GM12878 (cell line): ENCODE results near the gene ACOT7. TPM values are rescaled to one million over a fixed set of nuclear protein-coding genes. Genes with fewer than 3 reads are reported as not detected.

Experiments
- ATAC-seq: fragments of 200-7000 bp; cut with Tn5 transposase; 3 replicates; pipeline ENCODE4 v1.9.1; 2020; ENCODE audit warnings: mild to moderate bottlenecking, moderate library complexity
- BruUV-seq: library from RNA; stranded (reverse); fragments of 400-500 nt; replicated peaks from 2 replicates; lab custom pipeline; 2021; lab: Mats Ljungman, UMichigan
- CTCF ChIA-PET: fragments of 300-600 bp; sonication (Branson Sonifier 250); formaldehyde crosslinking; extraction: SDS; loops from one replicate; lab custom pipeline; 2021; ENCODE audit warnings: inconsistent platforms; lab: Yijun Ruan, JAX
- POLR2A ChIA-PET: fragments of 350-600 bp; formaldehyde crosslinking; extraction: SDS; loops from one replicate; lab custom pipeline; 2021; ENCODE audit warnings: inconsistent platforms; lab: Charles Lee
- RAD21 ChIA-PET: fragments of 300-600 bp; sonication (Branson Sonifier 250); formaldehyde crosslinking; loops from one replicate; lab custom pipeline; 2023; ENCODE audit warnings: antibody characterized with exemption; ENCODE audit not compliant: unreplicated experiment; lab: Charles Lee
- SMC1A ChIA-PET: fragments of 300-600 bp; sonication (Branson Sonifier 250); formaldehyde crosslinking; loops from one replicate; lab custom pipeline; 2023; ENCODE audit not compliant: unreplicated experiment, uncharacterized antibody; lab: Charles Lee
- DNase-seq: peaks from one replicate; pipeline ENCODE4 v3.0.0-alpha.2; 2011; ENCODE audit warnings: low read depth, low spot score
- FAIRE-seq: peaks from 3 replicates; lab custom pipeline; 2011; peaks lifted over from hg19 to GRCh38; lab: Jason Lieb, UNC
- H2AFZ ChIP-seq: 2 replicates; pipeline ENCODE4 v1.6.0; 2011; ENCODE audit warnings: low read depth, low read length, control low read depth; ENCODE audit not compliant: control insufficient read depth
- H3K27ac ChIP-seq: 2 replicates; pipeline ENCODE4 v1.5.1; 2011; ENCODE audit warnings: control low read depth; ENCODE audit not compliant: control insufficient read depth, insufficient read depth
- H3K27me3 ChIP-seq, 2 experiments: replicated peaks in 1 of 2; 2 replicates each; pipeline versions ENCODE4 v1.6.0 to v1.6.1; 2011; ENCODE audit warnings: low read length in 1 of 2; ENCODE audit not compliant: control insufficient read depth in 2 of 2, insufficient read depth in 2 of 2
- H3K36me3 ChIP-seq, 2 experiments: 2 replicates each; pipeline ENCODE4 v1.5.1; 2011; ENCODE audit warnings: low read length in 1 of 2; ENCODE audit not compliant: control insufficient read depth in 2 of 2, insufficient read depth in 2 of 2
- H3K4me1 ChIP-seq: 2 replicates; pipeline ENCODE4 v1.6.1; 2011; ENCODE audit warnings: mild to moderate bottlenecking, low read length, moderate library complexity, mixed read lengths; ENCODE audit not compliant: control insufficient read depth, insufficient read depth
- H3K4me2 ChIP-seq: 2 replicates; pipeline ENCODE4 v1.6.0; 2011; ENCODE audit warnings: control low read depth; ENCODE audit not compliant: control insufficient read depth, insufficient read depth
- H3K4me3 ChIP-seq: fragments of 200-600 bp; sonication (generic); 2 replicates; pipeline ENCODE4 v1.5.1; 2016
- H3K79me2 ChIP-seq: 2 replicates; pipeline ENCODE4 v1.6.0; 2011; ENCODE audit warnings: low read length; ENCODE audit not compliant: control insufficient read depth, insufficient read depth
- H3K9ac ChIP-seq: 2 replicates; pipeline ENCODE4 v1.8.0; 2011; ENCODE audit warnings: low read length, control low read depth, mixed read lengths; ENCODE audit not compliant: control insufficient read depth, insufficient read depth
- H3K9me3 ChIP-seq: replicated peaks from 3 replicates; pipeline ENCODE4 v1.5.1; 2011; ENCODE audit warnings: mild to moderate bottlenecking, low read length; ENCODE audit not compliant: control insufficient read depth, insufficient read depth
- H4K20me1 ChIP-seq: 2 replicates; pipeline ENCODE4 v1.6.0; 2011; ENCODE audit not compliant: control insufficient read depth, insufficient read depth
- CTCF ChIP-seq, 3 experiments: IDR thresholded peaks in 2 of 3; conservative IDR thresholded peaks in 1 of 3; 2 replicates each; pipeline ENCODE4 v1.5.1; 2011; ENCODE audit warnings: low read depth in 3 of 3, low read length in 3 of 3, mild to moderate bottlenecking in 3 of 3, control low read depth in 2 of 3, moderate library complexity in 2 of 3, inconsistent platforms in 1 of 3, mixed read lengths in 1 of 3; ENCODE audit not compliant: control insufficient read depth in 2 of 3, insufficient read depth in 1 of 3; ENCODE audit errors: extremely low read depth in 1 of 3
- E2F8 ChIP-seq: fragments of 450-650 bp; IDR thresholded peaks from 2 replicates; pipeline ENCODE4 v1.6.1; 2018; ENCODE audit warnings: mild to moderate bottlenecking, low read depth, moderate library complexity; ENCODE audit not compliant: partially characterized antibody
- EED ChIP-seq: sonication (generic); IDR thresholded peaks from 2 replicates; pipeline ENCODE4 v1.6.1; 2016; ENCODE audit warnings: antibody characterized with exemption, low read depth
- ELK1 ChIP-seq: IDR thresholded peaks from 2 replicates; pipeline ENCODE4 v1.6.1; 2012; ENCODE audit warnings: low read depth, low read length, improper control_type of control experiment
- EP300 ChIP-seq, 2 experiments: fragments of 150-350 bp in 1 of 2; IDR thresholded peaks; 2 replicates each; pipeline ENCODE4 v1.6.1; 2011 to 2012; ENCODE audit warnings: low read depth in 2 of 2, low read length in 2 of 2, borderline replicate concordance in 1 of 2, improper control_type of control experiment in 1 of 2, inconsistent platforms in 1 of 2; ENCODE audit not compliant: control insufficient read depth in 1 of 2
- IKZF2 ChIP-seq, 2 experiments: fragments of 450-650 bp; IDR thresholded peaks; 2 replicates each; pipeline ENCODE4 v1.6.1; 2017; ENCODE audit warnings: mild to moderate bottlenecking in 2 of 2, moderate library complexity in 2 of 2
- JUND ChIP-seq: IDR thresholded peaks from 2 replicates; pipeline ENCODE4 v1.6.1; 2012; ENCODE audit warnings: low read depth, mild to moderate bottlenecking, low read length, improper control_type of control experiment, moderate library complexity
- MEF2A ChIP-seq: IDR thresholded peaks from 2 replicates; pipeline ENCODE4 v1.6.1; 2011; ENCODE audit warnings: low read depth, mild to moderate bottlenecking, low read length, moderate library complexity; ENCODE audit not compliant: insufficient read depth
- MYC ChIP-seq: IDR thresholded peaks from 2 replicates; pipeline ENCODE4 v1.6.1; 2011; ENCODE audit warnings: mild to moderate bottlenecking, low read length, moderate library complexity, inconsistent platforms; ENCODE audit not compliant: insufficient read depth, insufficient replicate concordance, insufficient read length, severe bottlenecking
- RUNX3 ChIP-seq: IDR thresholded peaks from 2 replicates; pipeline ENCODE4 v1.6.1; 2012; ENCODE audit warnings: low read length, inconsistent platforms
- SIX5 ChIP-seq: IDR thresholded peaks from 2 replicates; pipeline ENCODE4 v1.6.1; 2011; ENCODE audit warnings: mild to moderate bottlenecking, low read depth, low read length, moderate library complexity; ENCODE audit not compliant: severe bottlenecking
- SMAD1 ChIP-seq: fragments of 450-650 bp; IDR thresholded peaks from 2 replicates; pipeline ENCODE4 v1.6.1; 2018; ENCODE audit warnings: mild to moderate bottlenecking, low read depth; ENCODE audit not compliant: partially characterized antibody
- TARDBP ChIP-seq: IDR thresholded peaks from 2 replicates; pipeline ENCODE4 v1.6.1; 2016; ENCODE audit warnings: borderline replicate concordance
- ZBTB33 ChIP-seq: fragments of 450-650 bp; IDR thresholded peaks from 2 replicates; pipeline ENCODE4 v1.6.1; 2017; ENCODE audit warnings: mild to moderate bottlenecking
- ZNF274 ChIP-seq: IDR thresholded peaks from one replicate; pipeline ENCODE4 v1.8.0; 2011; ENCODE audit not compliant: insufficient read length, insufficient read depth
- WGBS: methylation state at CpG from one replicate; pipeline ENCODE4 v1.1.6; 2016; ENCODE audit warnings: low lambda C conversion rate; ENCODE audit not compliant: insufficient replicate concordance, insufficient coverage; ENCODE audit errors: missing lambda C conversion rate; 5-methylcytosine and 5-hydroxymethylcytosine counted together
- in situ Hi-C: fragments of 300-500 bp; cut with MboI; formaldehyde crosslinking; loops from 9 replicates; pipeline ENCODE4 v1.14.3; 2018; ENCODE audit warnings: mixed read lengths
- intact Hi-C: fragments of 100-400 bp; cut with micrococcal nuclease; formaldehyde crosslinking; loops from one replicate; pipeline ENCODE4 v1.14.2; 2022; ENCODE audit not compliant: unreplicated experiment
- polyA plus RNA-seq, 11 experiments: library from polyadenylated mRNA; depleted of rRNA in 4 of 11; unstranded in 6 of 11; stranded (reverse) in 5 of 11; fragments of >200 nt; fragmentation: Nextera tagmentation in 4 of 11; fragmentation: Illumina TruSeq in 1 of 11; extraction: Ambion mirVana in 4 of 11; extraction: Trizol in 1 of 11; gene quantifications; 1 replicate in 1 of 11; 2 replicates in 10 of 11; pipeline versions ENCODE4 v1.2.1 to v1.2.3, GENCODE V29; 2011 to 2016; ENCODE audit warnings: inconsistent platforms in 2 of 11, missing spikeins in 2 of 11, low read depth in 1 of 11
- total RNA-seq, 4 experiments: library from RNA; depleted of rRNA in 3 of 4; stranded (reverse); fragments of >200 nt in 3 of 4; fragmentation: Illumina TruSeq in 1 of 4; extraction: Trizol in 1 of 4; gene quantifications; 2 replicates each; pipeline versions ENCODE4 v1.2.1 to v1.2.3, GENCODE V29; 2013 to 2021

Gene ACOT7
- total and polyA plus RNA-seq, 10 of the 15 experiments (the other 5 are each of a cell fraction or from before 2014, with no cell fraction given), result 8.9 to 206 (median 61.2) TPM

GRCh38 chr1:6285336-6285735, 108.2 kb downstream of the ACOT7 start:
- intact Hi-C loops, result no loop called here
- no peak overlapping the region for H3K9ac ChIP-seq
- no peak overlapping the region for H2AFZ ChIP-seq
- POLR2A ChIA-PET, result no interaction called here
- ATAC-seq (no peak), DNase-seq (no peak), FAIRE-seq (no peak)
- CTCF ChIA-PET, result interaction anchor here (0.6 kb wide), 1 partner anchor 63 kb away, joined by 3 read pairs; no protein-coding TSS in a partner anchor
- peaks cover 8% of the 10 kb centered on the region for H3K4me1 ChIP-seq
- RAD21 ChIA-PET, result no interaction called here
- H3K4me3 ChIP-seq, result no peak overlapping the region
- no TSS peak for BruUV-seq
- SMC1A ChIA-PET, result no interaction called here
- H3K79me2 ChIP-seq, result no peaks in the 10 kb centered on the region
- no peak overlapping the region for H3K27ac ChIP-seq
- WGBS, result 64% methylated on average over 11 of the region's 11 CpGs
- no peaks in the 10 kb centered on the region for H3K27me3 ChIP-seq
- in situ Hi-C loops, result no loop called here
- H3K9me3 ChIP-seq, result no peaks in the 10 kb centered on the region
- no peak overlapping the region for H3K4me2 ChIP-seq
- peaks cover 0 to 10% of the 10 kb centered on the region in 2 experiments; a peak in 2 of 4 replicates for H3K36me3 ChIP-seq
- no peak for TF ChIP-seq E2F8
- no peak for TF ChIP-seq ZBTB33
- TF ChIP-seq TARDBP, result no peak
- no peak for TF ChIP-seq SMAD1
- TF ChIP-seq EED, result no peak
- no peak for TF ChIP-seq EP300 (IDR thresholded peaks at IDR 0.05; ENCODE audit: borderline replicate concordance in 1 of 2, control insufficient read depth in 1 of 2, low read depth in 2 of 2, low read length in 2 of 2)
- no peak for TF ChIP-seq IKZF2 (IDR thresholded peaks at IDR 0.05)
- no peak for TF ChIP-seq ZNF274
- no peak for TF ChIP-seq CTCF (IDR thresholded peaks at IDR 0.05 in 2 of 3, conservative IDR thresholded peaks at IDR 0.05 in 1 of 3; ENCODE audit: control insufficient read depth in 2 of 3, extremely low read depth in 1 of 3, insufficient read depth in 1 of 3, low read depth in 3 of 3, low read length in 3 of 3)
- TF ChIP-seq MYC, result no peak
- TF ChIP-seq MEF2A, result no peak
- TF ChIP-seq SIX5, result no peak
- TF ChIP-seq RUNX3, result no peak
- no peak for TF ChIP-seq ELK1
- TF ChIP-seq JUND, result no peak
- no peaks in the 10 kb centered on the region for H4K20me1 ChIP-seq
